Pulmonary artery endothelial cell (primary cell): ENCODE results near the gene CTBP1. TPM values are rescaled to one million over a fixed set of nuclear protein-coding genes. Genes with fewer than 3 reads are reported as not detected.

ENCODE experiments used
- DNase-seq: peaks from one replicate; pipeline ENCODE4 v3.0.0-alpha.2; 2011; ENCODE audit warnings: low read depth, low spot score
- total RNA-seq: library from RNA; depleted of rRNA; stranded (reverse); fragments of >200 nt; gene quantifications from 2 replicates; pipeline ENCODE4 v1.2.3, GENCODE V29; 2014

The CTBP1 gene
- total RNA-seq, 1 donor from 2014 or later = 249 TPM

- no peak for DNase-seq
Observed at GRCh38 chr4:1285151-1285789, 36.3 kb upstream of the CTBP1 start.

- no peak for DNase-seq
Observed at GRCh38 chr4:1283711-1284110, 34.8 kb upstream of the CTBP1 start.

DNA sequence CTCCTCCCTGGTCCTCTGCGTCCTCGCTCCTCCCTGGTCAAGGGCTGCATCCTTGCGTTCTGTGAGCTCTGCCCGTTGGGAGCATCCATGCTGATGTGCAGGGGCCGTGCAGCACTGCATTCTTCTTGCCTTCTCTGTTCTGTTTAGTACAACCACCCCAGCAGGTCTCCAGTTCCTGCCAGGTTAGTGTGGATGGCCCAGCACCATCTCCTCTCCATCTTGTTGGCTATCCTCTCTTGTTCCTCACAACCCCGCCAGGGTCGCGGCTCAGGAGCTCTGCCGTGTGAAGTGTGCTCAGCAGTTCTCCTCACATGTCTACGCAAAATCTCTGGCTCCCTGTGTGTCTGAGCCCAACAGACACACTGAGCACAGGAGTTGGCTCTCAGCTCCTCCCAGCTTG lies 30.3 kb upstream of the CTBP1 start:
- no peak for DNase-seq

- no peak for DNase-seq
Observed at GRCh38 chr4:1277667-1278665, 29.0 kb upstream of the CTBP1 start.

GRCh38 chr4:1276984-1277383 lies 28.1 kb upstream of the CTBP1 start:
- no peak for DNase-seq

DNA sequence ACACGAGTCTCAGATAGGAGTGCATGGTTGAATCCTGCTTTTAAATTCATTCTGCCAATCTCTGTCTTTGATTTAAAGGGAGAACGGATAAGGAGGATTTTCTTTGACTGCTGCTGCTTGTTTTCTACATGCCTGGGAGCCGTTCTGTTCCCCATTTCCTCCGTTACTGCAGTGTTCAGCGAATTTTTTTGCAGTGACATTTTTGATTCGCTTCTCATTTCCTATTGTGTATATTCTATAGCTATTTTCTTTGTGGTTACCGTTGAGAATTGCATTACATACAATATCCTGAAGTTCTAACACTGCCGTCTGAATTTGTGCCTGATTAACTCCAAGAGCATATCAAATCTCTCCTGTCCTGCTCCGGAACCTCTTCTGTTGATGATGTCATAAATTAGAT lies 25.9 kb upstream of the CTBP1 start:
- DNase-seq = no peak

DNA sequence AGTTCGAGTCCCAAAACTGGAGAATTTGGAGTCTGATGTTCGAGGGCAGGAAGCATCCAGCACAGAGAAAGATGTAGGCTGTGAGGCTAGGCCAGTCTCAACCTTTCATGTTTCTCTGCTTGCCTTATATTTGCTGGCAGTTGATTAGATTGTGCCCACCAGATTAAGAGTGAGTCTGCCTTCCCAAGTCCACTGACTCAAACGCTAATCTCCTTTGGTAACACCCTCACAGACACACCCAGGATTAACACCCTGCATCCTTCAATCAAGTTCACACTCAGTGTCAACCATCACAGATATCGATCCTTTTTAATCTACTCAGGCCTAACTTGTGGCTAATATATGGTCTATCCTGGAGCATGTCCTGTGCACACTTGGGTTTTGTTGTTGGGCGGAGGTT lies 22.8 kb upstream of the CTBP1 start:
- DNase-seq = no peak

DNA sequence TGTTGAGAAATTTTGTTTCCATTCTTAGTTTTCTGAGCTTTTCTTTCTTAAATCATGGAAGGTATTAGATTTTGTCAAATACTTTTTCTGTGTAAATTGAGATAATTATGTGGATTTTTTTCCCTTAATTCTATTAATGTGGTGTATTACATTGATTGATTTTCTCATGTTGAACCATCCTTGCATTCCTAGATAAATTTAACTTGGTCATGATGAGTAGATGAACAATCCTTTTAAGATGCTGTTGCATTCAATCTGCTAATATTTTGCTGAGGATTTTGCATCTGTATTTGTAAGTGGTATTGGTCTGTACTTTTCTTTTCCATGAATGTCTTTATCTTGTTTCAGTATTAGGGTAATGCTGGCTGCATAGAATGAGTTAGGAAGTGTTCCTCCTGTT lies 20.3 kb upstream of the CTBP1 start:
- DNase-seq = no peak

DNA sequence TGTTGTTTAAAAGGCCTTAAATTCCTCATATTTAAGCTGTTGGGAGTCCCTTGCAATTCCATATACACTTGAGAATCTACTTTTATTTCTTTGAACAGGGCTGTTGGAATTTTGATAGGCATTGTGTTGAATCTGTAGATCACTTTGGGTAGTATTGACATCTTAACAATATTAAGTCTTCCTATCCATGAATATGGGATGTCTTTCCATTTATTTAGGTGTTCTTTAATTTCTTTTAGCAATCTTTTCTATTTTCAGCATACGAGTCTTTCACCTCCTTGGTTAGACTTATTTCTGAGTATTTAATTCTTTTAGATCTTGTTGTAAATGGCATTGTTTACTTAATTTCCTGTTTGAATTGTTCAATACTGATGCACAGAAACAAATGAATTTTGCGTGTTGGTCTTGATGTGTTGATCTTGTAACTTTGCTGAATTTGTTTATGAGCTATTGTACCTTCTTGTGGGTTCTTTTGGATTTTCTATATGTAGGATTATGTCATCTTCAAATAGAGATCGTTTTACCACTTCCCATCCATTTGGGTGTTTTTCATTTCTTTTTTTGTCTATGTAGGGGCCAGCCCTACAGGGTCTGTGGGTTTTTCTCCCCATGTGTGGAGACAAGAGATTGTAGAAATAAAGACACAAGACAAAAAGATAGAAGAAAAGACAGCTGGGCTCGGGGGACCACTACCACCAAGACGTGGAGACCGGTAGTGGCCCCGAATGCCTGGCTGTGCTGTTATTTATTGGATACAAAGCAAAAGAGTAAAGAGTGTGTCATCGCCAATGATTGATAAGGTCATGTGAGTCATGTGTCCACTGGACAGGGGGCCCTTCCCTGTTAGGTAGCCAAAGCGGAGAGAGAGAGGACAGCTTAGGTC lies 18.2 kb upstream of the CTBP1 start:
- no peak for DNase-seq

GRCh38 chr4:1265351-1265750 lies 16.4 kb upstream of the CTBP1 start:
- no peak for DNase-seq

DNA sequence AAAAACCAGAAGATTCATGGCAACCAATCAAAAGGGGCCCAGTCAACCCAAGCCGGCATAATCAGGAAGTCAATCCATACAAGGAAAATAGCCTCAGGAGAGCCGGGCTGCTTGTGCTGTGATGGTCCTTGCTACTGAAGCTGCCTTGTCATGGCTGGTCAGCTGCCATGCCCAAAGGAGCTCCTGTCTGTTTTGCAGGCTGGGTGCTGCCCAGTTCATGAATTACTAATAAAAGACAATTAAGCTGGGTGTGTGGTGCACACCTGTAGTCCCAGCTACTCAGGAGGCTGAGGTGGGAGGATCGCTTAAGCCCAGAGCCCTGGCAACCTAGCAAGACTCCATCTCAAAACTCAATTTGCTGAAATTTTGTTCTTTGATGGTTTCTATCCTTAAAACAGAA lies 16.0 kb upstream of the CTBP1 start:
- DNase-seq = no peak

GRCh38 chr4:1261107-1261928 lies 12.4 kb upstream of the CTBP1 start:
- no peak for DNase-seq

- DNase-seq = no peak
Observed at GRCh38 chr4:1260418-1261106, 11.6 kb upstream of the CTBP1 start.

DNA sequence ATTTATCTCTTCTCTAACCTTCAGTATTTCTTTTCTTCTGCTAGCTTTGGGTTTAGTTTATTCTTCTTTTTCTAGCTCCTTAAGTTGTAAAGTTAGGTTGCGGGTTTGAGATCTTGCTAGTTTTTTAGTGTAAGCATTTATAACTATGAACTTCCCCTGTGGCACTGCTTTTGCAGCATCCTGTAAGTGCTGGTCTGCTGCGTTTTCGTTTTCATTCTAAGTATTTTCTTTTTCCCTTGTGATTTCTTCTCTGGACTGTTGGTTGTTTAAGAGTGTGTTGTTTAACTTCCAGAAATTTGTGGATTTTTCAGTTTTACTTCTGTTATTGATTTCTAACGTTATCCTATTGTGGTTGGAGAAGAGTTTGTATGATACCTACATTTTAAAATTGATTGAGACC lies 11.0 kb upstream of the CTBP1 start:
- no peak for DNase-seq

- no peak for DNase-seq
Observed at GRCh38 chr4:1258457-1258856, 9.5 kb upstream of the CTBP1 start.

- no peak for DNase-seq
Observed at GRCh38 chr4:1255699-1256098, 6.8 kb upstream of the CTBP1 start.

GRCh38 chr4:1255151-1255550 lies 6.2 kb upstream of the CTBP1 start:
- no peak for DNase-seq

- DNase-seq = no peak
Observed at GRCh38 chr4:1253831-1254230, 4.9 kb upstream of the CTBP1 start.

- DNase-seq = no peak
Observed at GRCh38 chr4:1252928-1253492, 4.1 kb upstream of the CTBP1 start.

- no peak for DNase-seq
Observed at GRCh38 chr4:1251773-1252066, 2.8 kb upstream of the CTBP1 start.
